Gastroesophageal sphincter (tissue), 3 donors: Measurements from ENCODE around the gene FZD10.

ENCODE experiments used
- CTCF ChIP-seq, 4 experiments: fragments of 200-600 bp in 2 of 4; fragments of 450-650 bp in 2 of 4; sonication (generic) in 1 of 4; IDR thresholded peaks; one replicate each; pipeline ENCODE4 v1.5.1; 2017 to 2019; ENCODE audit warnings: antibody characterized with exemption in 4 of 4, mild to moderate bottlenecking in 2 of 4, moderate library complexity in 2 of 4
- POLR2A ChIP-seq, 2 donors: fragments of 450-650 bp; IDR thresholded peaks; one replicate each; pipeline ENCODE4 v1.6.1; 2017; ENCODE audit warnings: antibody characterized with exemption in 2 of 2, mild to moderate bottlenecking in 2 of 2, moderate library complexity in 1 of 2
- POLR2AphosphoS5 ChIP-seq: sonication (generic); formaldehyde crosslinking; IDR thresholded peaks from one replicate; pipeline ENCODE4 v1.6.1; 2017; ENCODE audit warnings: antibody characterized with exemption

- TF ChIP-seq POLR2AphosphoS5 (no peak), CTCF (IDR thresholded peaks at IDR 0.05) (no peak), POLR2A (IDR thresholded peaks at IDR 0.05) (no peak)
These were observed 2.0 kb upstream of the FZD10 start for GRCh38 chr12:130160306-130160705.
